Brain microvascular endothelial cell (primary cell): ENCODE data around the gene GAPVD1.
A peak's percentile ranks its signal among the peaks of the same experiment; 100 is the strongest.

Experiments used
- DNase-seq: peaks from one replicate; pipeline ENCODE4 v3.0.0-alpha.2; 2020
- H3K27ac ChIP-seq: fragments of 250-450 bp; sonication (Bioruptor Pico); 2 replicates; pipeline ENCODE4 v1.5.1; 2020; ENCODE audit warnings: mild to moderate bottlenecking, moderate library complexity
- H3K27me3 ChIP-seq: fragments of 250-450 bp; sonication (Bioruptor Pico); replicated peaks from 2 replicates; pipeline ENCODE4 v1.5.1; 2020; ENCODE audit warnings: mild to moderate bottlenecking
- H3K36me3 ChIP-seq: fragments of 250-450 bp; sonication (Bioruptor Pico); replicated peaks from 2 replicates; pipeline ENCODE4 v1.5.1; 2020; ENCODE audit warnings: mild to moderate bottlenecking
- H3K4me3 ChIP-seq: 2 replicates; pipeline ENCODE4 v1.5.1; 2011; ENCODE audit warnings: low read depth, mild to moderate bottlenecking, control low read depth, low read length, moderate library complexity
- CTCF ChIP-seq: IDR thresholded peaks from 2 replicates; pipeline ENCODE4 v1.5.1; 2011; ENCODE audit warnings: low read depth, mild to moderate bottlenecking, moderate library complexity, low read length, control low read depth, inconsistent platforms; ENCODE audit errors: missing control alignments
- in situ Hi-C: cut with HindIII; loops from 2 replicates; pipeline ENCODE4 v1.10.0; 2017; ENCODE audit warnings: low sequenced_read_pairs, low pct_ligation_motif_present

Gene GAPVD1

DNA sequence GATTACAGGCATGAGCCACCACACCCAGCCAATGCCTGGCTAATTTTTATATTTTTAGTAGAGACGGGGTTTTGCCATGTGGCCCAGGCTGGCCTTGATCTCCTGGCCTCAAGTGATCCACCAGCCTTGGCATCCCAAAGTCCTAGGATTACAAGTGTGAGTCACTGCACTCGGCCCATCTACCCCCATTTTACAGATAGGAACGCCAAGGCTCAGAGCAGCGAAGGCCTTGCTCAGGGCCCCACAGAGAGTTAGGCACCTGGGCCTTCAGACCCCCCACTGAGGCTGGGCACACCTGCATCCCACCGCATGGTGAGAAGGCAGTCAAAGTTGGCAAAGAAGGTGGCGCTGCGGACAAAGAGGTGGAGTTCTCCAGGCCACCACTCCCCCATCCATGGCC, 143.1 kb downstream of the GAPVD1 start:
- H3K27me3 ChIP-seq = no peaks in the 10 kb centered on the region
- no peak overlapping the region for H3K27ac ChIP-seq
- no peaks in the 10 kb centered on the region for H3K36me3 ChIP-seq
- H3K4me3 ChIP-seq = no peak overlapping the region
- no peak for TF ChIP-seq CTCF
- in situ Hi-C loops = no loop called here
- DNase-seq = no peak

DNA sequence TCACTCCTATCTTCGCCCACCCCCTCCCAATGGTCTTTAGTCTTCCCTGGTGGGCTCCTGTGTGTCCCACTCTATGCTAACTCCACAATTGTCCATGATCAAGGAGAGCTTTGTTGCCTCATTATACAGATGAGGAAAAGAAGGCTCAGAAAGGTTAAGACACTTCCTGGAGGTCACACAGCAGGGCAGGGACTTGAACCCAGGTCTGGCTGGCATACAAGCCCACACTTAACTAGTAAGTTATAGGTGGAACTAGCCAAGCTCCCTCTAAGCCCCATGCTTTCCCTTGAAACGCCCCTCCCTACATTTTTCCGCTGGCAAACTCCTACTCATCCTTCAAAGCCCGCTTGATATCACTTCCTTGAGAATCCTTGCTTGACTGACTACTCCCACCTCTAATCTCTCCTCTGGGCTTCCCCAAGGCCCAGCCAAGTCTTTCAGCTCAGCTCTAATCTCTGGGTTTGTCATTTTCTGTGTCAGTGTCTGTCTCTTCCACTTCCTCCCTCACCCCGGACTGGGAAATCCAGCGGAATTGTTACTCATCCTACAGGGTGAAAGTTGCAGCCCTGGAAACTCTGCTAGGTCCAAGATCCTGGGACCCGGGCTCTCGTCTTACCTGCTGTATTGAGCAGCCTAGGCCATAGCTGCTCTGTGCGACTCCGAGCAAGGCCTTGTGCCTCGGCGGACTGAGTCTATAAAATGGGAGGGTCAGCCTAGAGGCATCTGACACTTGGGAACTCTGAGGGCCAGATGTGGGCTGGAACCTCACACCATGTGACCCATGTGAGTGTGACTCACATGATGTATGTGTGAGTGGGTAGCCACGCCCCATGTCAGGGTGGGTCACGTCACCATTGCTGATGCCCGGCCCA, 144.5 kb downstream of the GAPVD1 start:
- no peak for TF ChIP-seq CTCF
- no peak overlapping the region for H3K4me3 ChIP-seq
- peak; percentile 32 for DNase-seq
- H3K27ac ChIP-seq = no peak overlapping the region
- in situ Hi-C loops = no loop called here
- no peaks in the 10 kb centered on the region for H3K36me3 ChIP-seq
- H3K27me3 ChIP-seq = no peaks in the 10 kb centered on the region

DNA sequence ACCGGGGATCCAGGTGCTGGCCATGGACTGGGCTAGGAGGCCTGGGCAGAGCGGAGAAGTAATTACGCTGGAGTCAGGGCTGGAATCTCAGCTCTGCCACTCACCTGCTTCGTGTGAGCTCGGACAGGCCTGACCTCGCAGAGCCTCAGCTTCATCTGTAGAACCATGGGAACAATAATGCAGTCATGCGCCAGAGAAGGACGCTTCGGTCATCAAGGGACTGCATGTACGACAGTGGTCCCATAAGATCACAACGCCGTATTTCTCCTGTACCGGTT, 145.1 kb downstream of the GAPVD1 start:
- TF ChIP-seq CTCF = no peak
- Histone ChIP-seq H3K36me3 (no peaks in the 10 kb centered on the region), H3K27me3 (no peaks in the 10 kb centered on the region), H3K27ac (no peak overlapping the region), H3K4me3 (no peak overlapping the region)
- DNase-seq = no peak
- in situ Hi-C loops = no loop called here

- Histone ChIP-seq H3K36me3 (no peaks in the 10 kb centered on the region), H3K27ac (no peak overlapping the region), H3K4me3 (peak overlapping the region; percentile 60), H3K27me3 (no peaks in the 10 kb centered on the region)
- no peak for TF ChIP-seq CTCF
- in situ Hi-C loops = no loop called here
- DNase-seq = no peak
These were observed 145.9 kb downstream of the GAPVD1 start for GRCh38 chr9:125407432-125407973.

DNA sequence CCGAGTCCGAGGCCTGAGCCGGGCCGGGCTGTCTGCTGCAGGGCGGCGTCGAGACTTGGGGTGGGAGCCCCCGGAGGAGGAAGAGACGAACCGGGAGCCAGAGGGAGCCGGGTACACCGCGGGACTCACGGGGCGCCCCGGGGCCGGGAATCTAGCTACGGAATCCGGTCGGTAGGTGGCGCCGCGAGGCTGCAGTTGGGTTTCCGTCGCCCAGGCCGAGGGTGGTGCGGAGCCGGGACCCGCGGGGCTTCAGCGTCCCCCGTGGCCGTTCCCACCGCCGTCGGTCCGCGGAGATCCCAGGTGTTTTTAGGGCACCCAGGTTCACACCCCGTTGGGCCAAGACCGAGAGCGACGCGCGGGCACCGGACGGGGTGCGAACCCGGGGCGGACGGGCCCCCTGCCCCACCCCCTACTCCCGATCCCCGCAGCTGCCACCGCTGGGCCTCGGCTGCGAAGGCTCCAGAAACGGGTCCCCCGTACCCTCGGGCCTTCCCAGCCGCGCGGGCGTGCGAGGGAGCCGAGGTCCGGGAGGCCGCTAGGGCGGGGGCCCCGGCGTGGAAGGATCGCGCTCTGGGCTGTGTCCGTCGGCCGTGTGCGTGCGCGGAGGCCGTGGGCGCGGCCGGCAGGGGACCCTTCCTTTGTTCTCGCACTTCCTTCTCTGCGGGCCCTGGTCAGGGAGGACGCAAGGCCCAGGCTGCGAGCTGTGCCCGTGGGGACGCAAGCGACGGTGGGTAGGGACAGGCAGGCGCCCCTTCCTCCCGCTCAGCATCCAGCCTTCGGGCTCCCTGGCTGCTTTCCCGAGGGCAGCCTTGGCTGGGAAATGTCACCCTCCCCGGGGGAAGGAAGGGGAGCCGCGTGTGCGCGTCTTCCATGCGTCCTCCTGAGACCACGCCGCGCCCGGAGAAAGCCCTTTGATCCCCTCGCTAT, 146.6 kb downstream of the GAPVD1 start:
- DNase-seq = peak; percentile 51
- peak overlapping the region; percentile 16 for H3K27ac ChIP-seq
- H3K36me3 ChIP-seq = no peaks in the 10 kb centered on the region
- peak overlapping the region; percentile 60 for H3K4me3 ChIP-seq
- peak; percentile 82 for TF ChIP-seq CTCF
- H3K27me3 ChIP-seq = no peaks in the 10 kb centered on the region
- in situ Hi-C loops = no loop called here
